Mononuclear cell (primary cell): ENCODE measurements around the gene LGR6. TPM values are rescaled to one million over a fixed set of nuclear protein-coding genes. Genes with fewer than 3 reads are reported as not detected.

Experiments
- H3K27me3 ChIP-seq: 2 replicates; pipeline ENCODE4 v1.6.0; 2011; ENCODE audit warnings: low read length, control low read depth; ENCODE audit not compliant: insufficient read depth
- H3K4me1 ChIP-seq: 2 replicates; pipeline ENCODE4 v1.5.1; 2011; ENCODE audit warnings: mild to moderate bottlenecking, low read length, control low read depth; ENCODE audit not compliant: insufficient read depth
- H3K4me3 ChIP-seq: 2 replicates; pipeline ENCODE4 v1.5.1; 2011; ENCODE audit warnings: mild to moderate bottlenecking, low read length, moderate library complexity
- H3K9me3 ChIP-seq: 2 replicates; pipeline ENCODE4 v1.5.1; 2011; ENCODE audit warnings: low read depth, mild to moderate bottlenecking, control low read depth, low read length
- total RNA-seq: library from RNA; depleted of rRNA; stranded (reverse); fragments of >200 nt; gene quantifications from one replicate; pipeline ENCODE4 v1.2.3, GENCODE V29; 2012

The LGR6 gene
- total RNA-seq, 1 donor, result 1.3 TPM

DNA sequence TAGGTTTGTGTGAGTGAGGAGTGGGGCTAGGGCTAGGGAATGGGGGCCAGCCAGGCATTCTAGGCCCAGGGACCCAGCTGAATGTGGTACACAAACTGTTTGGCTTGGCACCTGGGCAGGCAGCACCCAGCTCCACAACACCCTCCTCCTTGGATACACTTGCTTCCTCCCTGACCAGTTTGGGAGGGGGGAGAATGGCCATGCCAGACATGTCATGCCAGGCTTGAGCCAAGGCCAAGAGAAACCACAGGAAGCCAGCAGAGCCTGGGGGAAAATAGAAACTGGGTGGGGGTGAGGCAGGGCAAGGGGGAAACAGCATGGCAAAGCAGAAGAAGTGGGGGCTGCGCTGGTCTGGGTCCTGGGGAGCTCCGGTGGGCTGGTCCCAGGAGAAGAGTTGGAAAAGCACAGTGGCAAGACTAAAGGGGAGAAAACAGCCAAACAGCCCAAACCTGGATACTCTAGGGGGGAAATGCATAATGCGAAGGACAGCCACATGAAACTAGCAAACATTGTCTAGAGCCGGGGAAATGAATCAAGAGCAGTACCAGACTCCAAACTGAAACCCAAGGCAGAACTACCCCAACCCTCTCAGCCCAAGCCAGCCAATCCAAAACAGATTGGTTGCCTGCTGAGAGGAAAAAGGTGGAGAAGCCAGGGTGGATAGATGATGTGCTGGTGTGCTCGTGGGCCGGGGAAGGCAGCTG lies 47.9 kb downstream of the LGR6 start:
- H3K4me3 ChIP-seq, result no peak overlapping the region
- no peaks in the 10 kb centered on the region for H3K9me3 ChIP-seq
- H3K4me1 ChIP-seq, result no peaks in the 10 kb centered on the region
- H3K27me3 ChIP-seq, result no peaks in the 10 kb centered on the region

DNA sequence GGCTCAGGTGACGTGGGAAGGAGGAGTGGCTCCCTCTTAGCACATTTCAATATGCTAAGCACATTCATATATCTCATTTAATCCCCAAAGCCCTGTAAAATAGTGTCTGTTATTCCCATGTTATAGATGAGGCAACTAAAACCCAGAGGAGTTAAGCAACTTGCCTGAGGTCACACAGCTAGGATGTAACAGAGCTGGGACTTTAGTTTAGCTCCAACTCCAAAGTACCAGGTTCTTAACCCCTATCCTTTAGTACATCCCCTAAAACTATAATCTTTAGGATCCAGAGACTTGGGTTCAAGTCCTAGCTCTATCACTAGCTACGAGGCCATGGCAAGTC lies 48.5 kb downstream of the LGR6 start:
- Histone ChIP-seq H3K9me3 (no peaks in the 10 kb centered on the region), H3K27me3 (no peaks in the 10 kb centered on the region), H3K4me3 (no peak overlapping the region), H3K4me1 (no peaks in the 10 kb centered on the region)

DNA sequence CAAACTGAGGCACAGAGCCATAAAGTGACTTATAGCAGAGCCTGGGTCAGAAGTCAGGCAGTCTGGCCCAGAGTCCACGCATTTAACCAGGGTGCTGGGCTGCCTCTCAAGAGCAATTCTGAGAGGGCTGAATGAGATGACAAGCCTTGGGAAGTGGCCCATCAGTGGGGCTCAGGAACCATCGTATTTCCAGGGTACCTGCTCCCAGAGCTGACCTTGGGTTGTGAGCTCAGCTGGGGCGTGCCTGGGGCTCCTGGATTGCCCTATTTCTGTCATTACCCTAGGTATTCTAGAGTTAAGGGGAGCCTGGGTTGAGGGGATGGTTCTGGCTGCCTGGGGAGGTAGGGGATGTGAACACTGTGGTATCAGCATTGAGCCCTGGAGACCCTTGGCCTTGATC lies 49.4 kb downstream of the LGR6 start:
- Histone ChIP-seq H3K4me1 (no peaks in the 10 kb centered on the region), H3K27me3 (no peaks in the 10 kb centered on the region), H3K9me3 (no peaks in the 10 kb centered on the region), H3K4me3 (no peak overlapping the region)

DNA sequence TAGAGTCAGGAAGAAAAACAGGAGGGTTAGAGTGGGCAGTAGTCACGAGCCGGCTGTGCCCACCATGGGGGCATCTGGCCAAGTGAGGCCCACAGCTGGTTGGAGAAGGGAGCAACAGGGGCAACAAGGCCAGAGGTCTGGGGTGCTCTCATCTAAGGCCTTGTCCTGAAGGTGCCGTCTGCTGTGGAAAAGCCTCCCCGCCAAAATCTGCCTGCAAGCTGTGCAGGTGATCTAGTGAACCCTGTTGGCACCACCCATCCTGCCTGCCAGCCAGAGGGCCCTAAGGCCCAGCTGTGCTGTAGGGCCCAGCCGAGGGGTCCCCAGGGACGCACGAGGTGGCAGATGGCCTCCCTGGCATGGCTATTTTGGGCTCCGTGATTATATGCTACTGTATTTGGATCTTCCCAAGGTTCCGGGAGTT lies 51.3 kb downstream of the LGR6 start:
- Histone ChIP-seq H3K9me3 (no peaks in the 10 kb centered on the region), H3K4me1 (no peaks in the 10 kb centered on the region), H3K4me3 (no peak overlapping the region), H3K27me3 (no peaks in the 10 kb centered on the region)

DNA sequence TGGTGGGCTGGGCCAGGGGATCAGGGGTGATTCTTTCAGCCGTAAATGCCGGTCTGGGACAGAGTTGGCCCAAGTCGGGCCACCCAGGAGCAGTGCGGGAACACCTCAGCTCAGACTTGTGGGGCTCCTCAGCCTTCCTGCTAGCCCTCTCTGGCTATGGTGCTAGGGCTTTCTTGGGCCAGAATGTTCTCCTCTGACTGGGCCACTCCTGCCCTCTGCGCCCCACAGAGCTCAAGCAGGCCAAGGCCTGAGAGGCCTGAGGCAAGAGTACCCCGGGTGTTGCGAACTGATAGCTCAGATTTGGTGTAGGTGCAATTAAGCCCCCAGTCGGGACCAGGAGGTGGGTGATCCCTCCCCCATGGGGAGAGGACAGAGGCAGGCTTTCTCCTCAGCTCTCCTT lies 51.8 kb downstream of the LGR6 start:
- no peaks in the 10 kb centered on the region for H3K9me3 ChIP-seq
- H3K4me1 ChIP-seq, result no peaks in the 10 kb centered on the region
- H3K27me3 ChIP-seq, result no peaks in the 10 kb centered on the region
- H3K4me3 ChIP-seq, result no peak overlapping the region

DNA sequence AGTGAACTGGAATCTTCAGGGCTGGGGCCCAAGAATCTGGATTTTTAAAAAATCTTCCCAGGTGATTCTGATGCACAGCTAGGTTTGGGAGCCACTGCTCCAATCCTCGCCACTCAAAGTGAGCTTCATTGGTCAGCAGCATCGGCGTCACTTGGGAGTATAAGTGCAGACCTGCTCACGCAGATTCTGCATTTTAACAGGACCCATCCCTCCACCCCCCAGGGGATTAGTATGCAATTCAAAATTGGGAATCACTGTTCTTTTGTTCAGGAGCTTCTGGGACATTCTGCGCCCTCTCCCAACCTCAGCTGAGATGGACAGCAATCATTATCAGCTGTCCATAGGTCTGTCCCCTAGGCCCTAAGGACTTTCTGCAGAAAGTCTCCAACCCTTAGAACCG lies 53.5 kb downstream of the LGR6 start:
- no peaks in the 10 kb centered on the region for H3K27me3 ChIP-seq
- no peak overlapping the region for H3K4me3 ChIP-seq
- H3K4me1 ChIP-seq, result no peaks in the 10 kb centered on the region
- no peaks in the 10 kb centered on the region for H3K9me3 ChIP-seq

DNA sequence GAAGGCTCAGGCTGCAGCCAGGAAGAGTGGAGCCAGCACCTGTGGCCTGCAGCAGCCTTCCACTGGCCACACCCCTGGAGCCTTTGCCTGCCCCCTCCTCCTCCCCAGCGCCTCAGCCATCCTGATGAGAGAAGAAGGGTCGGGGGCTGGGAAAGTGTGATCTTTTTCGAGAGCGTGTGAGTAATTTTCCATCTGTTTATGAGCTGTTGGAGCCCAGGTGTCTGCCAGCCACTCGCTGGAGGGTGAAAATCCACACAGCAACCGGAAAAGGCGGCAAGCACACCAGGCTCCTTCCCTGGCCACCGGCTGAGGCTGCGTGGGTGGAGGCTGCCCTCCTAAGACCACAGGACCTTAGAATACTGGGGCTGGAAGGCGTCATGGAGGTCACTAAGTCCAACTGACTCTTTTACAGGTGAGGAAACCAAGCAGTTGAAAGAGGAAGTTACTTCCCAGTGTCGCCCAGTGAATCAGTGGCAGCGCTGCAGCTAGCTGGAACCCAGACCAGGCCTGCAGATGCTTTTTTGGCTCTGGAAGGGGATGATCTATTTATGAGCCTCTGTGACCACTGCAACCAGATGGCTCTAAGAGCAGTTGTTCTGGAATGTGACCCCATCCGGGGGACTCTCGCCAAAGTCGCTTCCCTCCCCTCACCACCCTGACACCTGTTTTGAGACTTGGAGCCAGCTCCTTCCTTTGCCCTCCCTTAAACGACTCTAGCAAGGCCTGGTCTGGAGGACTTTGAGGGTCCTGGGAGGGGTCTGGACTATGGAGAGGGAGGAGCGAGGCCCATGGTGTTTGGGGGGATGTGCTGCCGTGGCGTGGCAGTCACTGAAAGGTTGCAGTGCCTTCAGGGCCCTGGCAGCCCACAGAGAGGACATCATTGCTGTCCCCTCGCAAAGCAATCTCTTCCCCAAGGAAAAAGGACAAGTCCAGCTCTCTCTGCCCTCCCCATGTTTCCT lies 54.5 kb downstream of the LGR6 start:
- Histone ChIP-seq H3K27me3 (no peaks in the 10 kb centered on the region), H3K4me1 (no peaks in the 10 kb centered on the region), H3K9me3 (no peaks in the 10 kb centered on the region), H3K4me3 (no peak overlapping the region)

DNA sequence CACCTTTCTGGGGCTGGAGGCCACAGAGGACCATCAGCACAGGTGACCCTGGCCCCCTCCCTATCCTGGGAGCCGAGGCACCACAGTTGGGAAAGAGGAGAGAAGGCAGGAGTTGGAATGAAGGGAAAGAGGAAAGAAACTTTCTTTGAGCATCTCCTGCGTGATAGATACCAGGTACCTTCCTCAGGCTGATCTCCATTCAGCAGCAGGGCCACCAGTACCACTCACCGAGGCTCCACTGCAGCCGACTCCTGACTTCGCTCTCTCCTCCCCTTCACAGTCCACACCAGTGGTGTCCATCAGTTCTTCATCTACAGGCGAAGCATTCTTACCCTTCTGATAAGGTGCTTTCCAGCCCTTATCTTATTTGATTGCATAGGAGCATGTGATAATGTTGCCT lies 55.3 kb downstream of the LGR6 start:
- Histone ChIP-seq H3K27me3 (no peaks in the 10 kb centered on the region), H3K4me1 (no peaks in the 10 kb centered on the region), H3K4me3 (no peak overlapping the region), H3K9me3 (no peaks in the 10 kb centered on the region)

DNA sequence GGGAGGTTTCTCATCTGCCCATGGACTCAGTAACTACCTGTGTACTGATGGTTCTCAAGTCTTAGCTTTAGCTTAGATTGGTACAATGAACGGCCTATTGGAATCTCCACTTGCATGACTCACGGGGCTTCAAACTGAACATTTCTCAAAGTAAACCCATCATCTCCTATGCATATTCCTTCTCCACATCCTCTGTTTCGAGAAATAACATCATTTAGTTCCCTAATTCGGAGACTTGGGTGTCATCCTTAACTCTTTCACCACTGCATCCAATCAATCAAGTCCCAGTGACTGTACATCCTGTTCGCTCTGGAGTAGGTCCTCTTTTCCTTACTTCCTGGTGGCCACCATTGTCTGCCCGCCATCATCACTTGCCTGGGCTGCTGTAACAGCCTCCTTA lies 55.8 kb downstream of the LGR6 start:
- Histone ChIP-seq H3K27me3 (no peaks in the 10 kb centered on the region), H3K4me1 (no peaks in the 10 kb centered on the region), H3K4me3 (no peak overlapping the region), H3K9me3 (no peaks in the 10 kb centered on the region)

DNA sequence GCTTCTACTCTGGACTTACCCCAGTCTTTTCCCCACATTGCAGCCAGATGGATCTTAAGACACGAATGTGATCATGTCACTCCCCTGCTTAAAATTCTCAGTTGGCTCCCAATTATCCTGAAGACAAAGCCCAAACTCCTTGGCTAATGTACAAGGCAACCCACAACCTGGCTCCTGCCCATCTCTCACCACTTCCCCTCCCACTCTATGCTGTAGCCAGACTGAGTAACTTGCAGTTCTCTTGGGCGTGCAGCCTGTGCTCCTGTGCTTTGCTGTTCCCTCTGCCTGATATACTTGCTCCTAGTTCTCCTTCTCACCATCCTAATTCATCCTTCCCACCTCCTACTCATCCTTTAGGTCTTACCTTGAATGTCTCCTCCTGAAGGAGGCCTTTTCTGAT lies 56.2 kb downstream of the LGR6 start:
- H3K4me3 ChIP-seq, result no peak overlapping the region
- H3K27me3 ChIP-seq, result no peaks in the 10 kb centered on the region
- no peaks in the 10 kb centered on the region for H3K9me3 ChIP-seq
- no peaks in the 10 kb centered on the region for H3K4me1 ChIP-seq

DNA sequence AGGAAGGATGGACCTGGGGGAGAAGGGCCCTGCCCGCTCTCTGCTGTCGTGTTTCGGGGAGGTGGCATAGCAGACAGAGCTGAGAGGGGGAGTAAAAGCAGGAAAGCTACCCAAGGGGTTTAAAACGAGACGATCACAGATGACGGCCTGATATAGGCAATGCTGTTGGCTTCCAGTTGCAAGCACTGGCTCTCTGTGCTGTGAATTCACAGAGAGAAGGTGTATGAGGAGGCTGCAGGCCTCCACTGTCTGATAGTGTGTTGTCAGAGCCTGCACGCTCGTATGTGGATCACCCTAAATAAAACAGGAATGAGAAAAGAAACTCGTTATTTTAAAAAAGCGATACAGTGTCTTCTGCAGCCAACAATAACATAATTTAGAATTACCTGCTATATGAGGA lies 57.4 kb downstream of the LGR6 start:
- H3K9me3 ChIP-seq, result no peaks in the 10 kb centered on the region
- no peaks in the 10 kb centered on the region for H3K27me3 ChIP-seq
- no peaks in the 10 kb centered on the region for H3K4me1 ChIP-seq
- no peak overlapping the region for H3K4me3 ChIP-seq

DNA sequence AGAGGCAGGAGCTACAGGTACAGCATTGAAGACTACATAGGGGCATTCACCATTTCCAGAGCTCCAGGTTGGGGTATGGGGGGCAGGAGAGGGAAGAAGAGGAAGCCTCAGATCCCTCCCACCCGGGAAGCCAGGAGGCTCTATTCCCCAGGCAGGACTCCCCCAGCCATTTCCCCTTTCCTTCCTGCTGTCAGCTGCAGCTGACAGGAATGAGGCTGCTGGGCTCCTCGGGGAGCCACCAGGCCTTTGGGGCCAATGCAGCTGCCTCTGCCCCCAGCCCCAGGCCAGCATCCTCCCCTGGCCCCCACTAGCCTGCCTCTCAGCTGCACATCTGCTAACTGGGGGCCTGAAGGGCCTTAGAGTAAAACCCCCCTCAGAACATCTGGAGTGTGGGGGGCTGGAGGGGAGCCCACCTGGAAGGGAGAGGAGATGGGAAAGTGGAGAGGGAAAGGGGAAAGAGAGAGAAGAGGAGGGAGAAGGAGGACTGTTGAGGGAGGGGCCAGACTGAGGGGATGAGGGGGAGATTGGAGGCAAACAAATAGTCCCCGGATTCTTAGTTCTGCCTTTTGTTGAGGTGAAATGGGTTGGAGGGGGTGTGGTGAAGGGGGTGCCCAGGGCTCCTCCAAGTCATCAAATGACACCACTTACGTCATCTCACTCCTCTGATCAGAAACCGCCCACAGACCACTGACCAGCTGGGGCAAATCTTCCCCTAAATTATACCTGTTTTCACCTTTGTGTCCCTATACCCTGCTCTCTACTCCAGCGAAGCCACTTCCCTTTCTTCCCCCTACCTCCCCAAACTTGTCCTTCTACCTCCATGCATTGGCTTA lies 58.0 kb downstream of the LGR6 start:
- no peak overlapping the region for H3K4me3 ChIP-seq
- no peaks in the 10 kb centered on the region for H3K27me3 ChIP-seq

DNA sequence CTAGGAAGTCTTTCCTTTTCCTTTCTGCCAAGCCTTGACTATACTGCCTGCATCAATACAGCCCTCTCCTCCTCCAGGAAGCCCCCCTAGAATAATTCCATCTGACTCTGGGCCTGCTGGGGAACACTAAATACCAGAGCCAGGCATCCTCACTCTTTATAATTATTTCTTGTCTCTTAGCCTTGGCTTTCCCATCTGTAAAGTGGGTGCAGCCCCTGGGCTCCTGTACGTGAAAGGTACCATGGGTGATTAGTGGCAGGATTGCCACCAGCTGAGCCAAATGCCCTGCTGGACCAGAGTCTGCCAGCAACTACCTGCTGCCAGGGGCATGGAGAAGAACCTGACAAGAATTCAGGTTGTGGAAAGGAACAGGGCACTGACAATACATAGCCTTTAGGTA lies 58.7 kb downstream of the LGR6 start:
- Histone ChIP-seq H3K9me3 (no peaks in the 10 kb centered on the region), H3K4me3 (no peak overlapping the region)

More for the DNA sequence above, 58.0 kb downstream of the LGR6 start:
- Histone ChIP-seq H3K9me3 (no peaks in the 10 kb centered on the region), H3K4me1 (no peaks in the 10 kb centered on the region)

DNA sequence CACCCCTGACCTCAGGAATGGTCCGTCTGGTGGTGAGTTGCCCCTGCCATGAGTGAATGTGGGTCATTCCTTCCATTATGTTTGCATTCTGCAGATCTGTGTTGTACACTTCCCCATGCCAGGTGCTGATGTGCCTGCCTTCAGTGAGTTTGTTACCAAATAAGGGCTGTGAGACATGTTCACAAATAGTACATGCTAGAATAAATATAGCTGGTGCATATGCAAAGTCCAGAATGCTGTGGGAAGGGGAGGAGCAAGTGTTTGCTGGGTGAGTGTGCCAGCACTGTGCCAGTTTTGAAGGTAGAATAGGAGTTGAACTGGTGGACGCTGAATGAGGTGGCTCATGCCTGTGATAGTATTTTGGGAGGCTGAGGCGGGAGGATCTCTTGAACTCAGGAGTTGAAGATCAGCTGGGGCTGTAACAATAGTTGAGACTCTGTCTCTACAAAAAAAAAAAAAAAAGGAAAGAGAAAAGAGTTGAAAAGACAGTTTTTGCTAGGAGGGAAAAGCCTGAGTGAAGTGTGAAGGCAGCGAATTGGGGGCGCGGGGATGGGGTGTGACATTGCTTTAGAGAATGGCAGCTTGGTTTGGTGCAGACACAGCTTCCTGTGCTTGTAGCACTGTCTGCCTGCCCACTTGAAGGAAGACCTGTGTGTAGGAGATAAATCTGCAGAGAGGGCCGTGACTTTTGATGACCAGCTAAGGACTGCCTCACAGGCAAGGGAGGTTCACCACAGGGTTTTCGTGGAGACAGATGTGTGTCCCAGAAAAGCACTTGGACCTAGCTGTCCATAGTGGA lies 61.1 kb downstream of the LGR6 start:
- no peak overlapping the region for H3K4me3 ChIP-seq
- no peaks in the 10 kb centered on the region for H3K4me1 ChIP-seq
- no peaks in the 10 kb centered on the region for H3K9me3 ChIP-seq
- peaks cover 3% of the 10 kb centered on the region for H3K27me3 ChIP-seq

More for the DNA sequence above, 58.7 kb downstream of the LGR6 start:
- no peaks in the 10 kb centered on the region for H3K27me3 ChIP-seq
- H3K4me1 ChIP-seq, result no peaks in the 10 kb centered on the region
